Neutrophil (primary cell): ENCODE results near the gene PLXNA4.

Experiments
- H3K27ac ChIP-seq: fragments of 200-600 bp; sonication (generic); 2 replicates; pipeline ENCODE4 v1.5.1; 2016; ENCODE audit warnings: mild to moderate bottlenecking, moderate library complexity
- H3K27me3 ChIP-seq: fragments of 200-600 bp; sonication (generic); 2 replicates; pipeline ENCODE4 v1.6.0; 2016; ENCODE audit warnings: mild to moderate bottlenecking
- H3K36me3 ChIP-seq: fragments of 200-600 bp; sonication (generic); 2 replicates; pipeline ENCODE4 v1.5.1; 2017
- H3K4me1 ChIP-seq, 2 experiments: fragments of 200-600 bp in 1 of 2; sonication (generic) in 1 of 2; 1 replicate in 1 of 2; 2 replicates in 1 of 2; pipeline versions ENCODE4 v1.5.1 to v1.6.1; 2013 to 2016; ENCODE audit warnings: low read depth in 1 of 2, low read length in 1 of 2, mild to moderate bottlenecking in 1 of 2, moderate library complexity in 1 of 2; ENCODE audit not compliant: control insufficient read depth in 1 of 2, insufficient read depth in 1 of 2
- H3K4me3 ChIP-seq, 2 experiments: fragments of 200-600 bp in 1 of 2; sonication (generic) in 1 of 2; 1 replicate in 1 of 2; 2 replicates in 1 of 2; pipeline ENCODE4 v1.5.1; 2013 to 2016; ENCODE audit warnings: low read depth in 1 of 2, low read length in 1 of 2, mild to moderate bottlenecking in 1 of 2, moderate library complexity in 1 of 2
- H3K9me3 ChIP-seq: fragments of 200-600 bp; sonication (generic); 2 replicates; pipeline ENCODE4 v1.5.1; 2016
- CTCF ChIP-seq: fragments of 200-600 bp; sonication (generic); IDR thresholded peaks from 2 replicates; pipeline ENCODE4 v1.5.1; 2016; ENCODE audit warnings: antibody characterized with exemption

The PLXNA4 gene

GRCh38 chr7:132292803-132293202 is 283.5 kb downstream of the PLXNA4 start:
- no peaks in the 10 kb centered on the region for H3K36me3 ChIP-seq
- no peaks in the 10 kb centered on the region for H3K4me1 ChIP-seq
- no peak overlapping the region for H3K27ac ChIP-seq
- TF ChIP-seq CTCF, result no peak
- H3K9me3 ChIP-seq, result no peaks in the 10 kb centered on the region
- no peak overlapping the region for H3K4me3 ChIP-seq
- no peaks in the 10 kb centered on the region for H3K27me3 ChIP-seq

GRCh38 chr7:132291481-132291880 is 284.8 kb downstream of the PLXNA4 start:
- Histone ChIP-seq H3K27ac (no peak overlapping the region), H3K27me3 (no peaks in the 10 kb centered on the region), H3K4me3 (no peak overlapping the region), H3K9me3 (no peaks in the 10 kb centered on the region), H3K36me3 (no peaks in the 10 kb centered on the region), H3K4me1 (no peaks in the 10 kb centered on the region)
- TF ChIP-seq CTCF, result no peak

- TF ChIP-seq CTCF, result no peak
- Histone ChIP-seq H3K27me3 (no peaks in the 10 kb centered on the region), H3K4me1 (no peaks in the 10 kb centered on the region), H3K36me3 (no peaks in the 10 kb centered on the region), H3K9me3 (no peaks in the 10 kb centered on the region), H3K4me3 (no peak overlapping the region), H3K27ac (no peak overlapping the region)
Observed at GRCh38 chr7:132290021-132290420, 286.2 kb downstream of the PLXNA4 start.

GRCh38 chr7:132286836-132287235 is 289.4 kb downstream of the PLXNA4 start:
- Histone ChIP-seq H3K4me3 (no peak overlapping the region), H3K27ac (no peak overlapping the region), H3K9me3 (no peaks in the 10 kb centered on the region), H3K36me3 (no peaks in the 10 kb centered on the region), H3K4me1 (no peaks in the 10 kb centered on the region), H3K27me3 (no peaks in the 10 kb centered on the region)
- no peak for TF ChIP-seq CTCF

GRCh38 chr7:132280335-132280734 is 295.9 kb downstream of the PLXNA4 start:
- no peak overlapping the region for H3K4me3 ChIP-seq
- TF ChIP-seq CTCF, result no peak
- no peaks in the 10 kb centered on the region for H3K9me3 ChIP-seq
- no peaks in the 10 kb centered on the region for H3K4me1 ChIP-seq
- H3K27ac ChIP-seq, result no peak overlapping the region
- H3K36me3 ChIP-seq, result no peaks in the 10 kb centered on the region
- peaks cover 5% of the 10 kb centered on the region for H3K27me3 ChIP-seq

GRCh38 chr7:132279718-132280117 is 296.6 kb downstream of the PLXNA4 start:
- no peak overlapping the region for H3K4me3 ChIP-seq
- no peaks in the 10 kb centered on the region for H3K9me3 ChIP-seq
- no peaks in the 10 kb centered on the region for H3K4me1 ChIP-seq
- no peaks in the 10 kb centered on the region for H3K36me3 ChIP-seq
- H3K27ac ChIP-seq, result no peak overlapping the region
- TF ChIP-seq CTCF, result no peak
- peaks cover 5% of the 10 kb centered on the region for H3K27me3 ChIP-seq
